Measurements from ENCODE around the gene CCL21.

DNA sequence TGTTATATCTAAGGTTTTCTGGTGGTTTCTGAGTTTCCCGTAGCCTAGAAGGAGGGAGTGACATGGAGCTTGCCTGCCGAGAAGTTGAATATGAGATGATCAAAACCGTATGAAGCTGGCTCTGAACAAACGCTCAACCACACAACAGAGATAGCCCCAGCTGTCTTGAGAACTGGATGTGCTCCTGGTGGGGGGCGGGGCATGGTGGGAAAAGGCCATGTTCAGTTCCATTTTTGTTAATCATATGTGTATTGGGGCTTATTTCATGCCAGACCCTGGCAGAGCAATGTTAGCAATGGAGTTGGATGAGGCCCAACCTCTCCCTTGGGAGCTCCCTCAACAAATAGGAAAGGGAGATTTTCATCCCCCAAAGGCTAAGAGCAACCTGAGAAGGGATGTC is 23.7 kb downstream of the CCL21 start:
- TF ChIP-seq TCF12 (IDR thresholded peaks at IDR 0.05; ENCODE audit: low read depth) (no peak), CEBPB (IDR thresholded peaks at IDR 0.05) (no peak), TAF1 (IDR thresholded peaks at IDR 0.05; ENCODE audit: low read depth) (no peak), EP300 (IDR thresholded peaks at IDR 0.05; ENCODE audit: borderline replicate concordance) (no peak), FOXM1 (IDR thresholded peaks at IDR 0.05; ENCODE audit: borderline replicate concordance, low read depth) (no peak), EGR1 (IDR thresholded peaks at IDR 0.05) (no peak)
